GM21723 (cell line): Measurements from ENCODE around the gene PLK3.
"Not testable (repeated sequence)": the region's sequence is repeated elsewhere in the genome, so short reads cannot be mapped to it uniquely, and the experiment has no call there.

Source experiments
- ATAC-seq: cut with Tn5 transposase; IDR thresholded peaks from one replicate; pipeline ENCODE4 v1.9.1; 2021; ENCODE audit warnings: mild to moderate bottlenecking, moderate library complexity; ENCODE audit not compliant: unreplicated experiment

PLK3 gene

DNA sequence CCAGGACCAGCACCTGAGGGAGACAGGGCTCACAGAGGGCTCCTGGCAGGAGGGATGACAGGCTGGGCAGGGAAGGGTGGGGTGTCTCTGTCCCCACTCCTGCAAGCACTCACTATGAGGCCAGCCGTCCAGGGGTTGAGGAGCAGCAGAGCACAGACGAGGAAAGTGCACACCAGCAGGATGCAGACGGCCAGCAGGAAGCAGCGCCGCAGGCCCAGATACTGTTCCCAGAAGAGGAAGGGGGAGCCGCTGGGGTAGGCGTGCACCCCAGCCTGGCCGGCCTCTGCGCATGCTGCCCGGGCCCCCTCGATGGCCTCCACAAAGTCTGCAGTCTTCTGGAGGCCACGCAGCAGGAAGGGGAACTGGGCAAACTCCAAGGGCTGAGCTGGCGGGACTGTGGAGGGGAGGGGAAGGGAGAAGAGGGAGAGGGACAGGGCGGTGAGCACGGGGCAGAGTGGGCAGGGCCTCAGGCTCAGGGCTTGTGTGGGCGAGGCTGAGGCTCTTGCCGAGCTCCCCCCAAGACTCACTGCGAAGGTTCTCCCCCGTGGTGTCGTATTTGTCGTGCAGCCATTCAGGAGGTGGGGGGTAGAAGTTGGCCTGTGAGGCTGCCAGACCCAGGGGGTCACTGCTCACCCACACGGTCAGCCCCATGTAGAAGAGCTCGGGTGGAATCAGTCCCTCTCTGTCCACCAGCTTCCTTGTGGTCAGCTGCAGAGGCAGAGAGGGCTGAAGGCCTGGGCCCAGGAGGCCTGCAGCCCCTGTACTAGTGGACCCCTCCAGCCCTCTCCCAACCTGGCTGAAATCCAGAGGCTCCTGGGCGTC is 26.4 kb downstream of the PLK3 start:
- no peak for ATAC-seq

GRCh38 chr1:44827197-44828002 is 27.2 kb downstream of the PLK3 start:
- no peak for ATAC-seq

- no peak for ATAC-seq
Observed at GRCh38 chr1:44828003-44828651, 27.9 kb downstream of the PLK3 start.

DNA sequence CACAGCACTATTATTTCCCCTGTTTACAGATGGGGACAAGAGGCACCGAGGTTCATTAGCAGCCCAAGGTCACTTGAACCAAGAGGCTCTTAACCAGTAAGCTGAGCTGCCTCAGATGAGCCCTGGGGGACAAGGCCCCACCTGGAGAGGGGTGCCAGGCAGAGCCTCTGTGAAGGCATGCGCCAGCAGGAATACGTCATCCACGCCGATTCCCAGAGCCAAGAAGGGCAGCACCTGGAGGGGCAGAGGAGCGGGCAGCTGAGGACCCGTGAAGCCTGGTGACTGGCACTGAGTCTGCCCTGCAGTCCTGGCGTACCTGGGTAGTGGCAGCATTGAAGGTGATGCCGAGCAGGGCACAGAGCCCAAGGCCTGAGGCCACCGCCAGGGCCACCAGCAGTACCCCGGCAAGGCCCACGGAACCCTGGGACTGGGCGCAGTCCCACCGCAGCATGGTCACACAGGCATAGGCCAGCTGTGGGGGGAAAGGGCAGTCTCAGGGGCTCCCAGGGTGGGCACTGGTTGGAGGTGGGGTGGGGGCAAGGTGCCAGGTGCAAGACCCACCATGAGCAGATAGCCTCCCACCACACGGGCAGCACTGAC is 28.8 kb downstream of the PLK3 start:
- no peak for ATAC-seq

GRCh38 chr1:44829506-44830384 is 29.6 kb downstream of the PLK3 start:
- ATAC-seq = no peak

- no peak for ATAC-seq
Observed at GRCh38 chr1:44830900-44831304, 30.7 kb downstream of the PLK3 start.

DNA sequence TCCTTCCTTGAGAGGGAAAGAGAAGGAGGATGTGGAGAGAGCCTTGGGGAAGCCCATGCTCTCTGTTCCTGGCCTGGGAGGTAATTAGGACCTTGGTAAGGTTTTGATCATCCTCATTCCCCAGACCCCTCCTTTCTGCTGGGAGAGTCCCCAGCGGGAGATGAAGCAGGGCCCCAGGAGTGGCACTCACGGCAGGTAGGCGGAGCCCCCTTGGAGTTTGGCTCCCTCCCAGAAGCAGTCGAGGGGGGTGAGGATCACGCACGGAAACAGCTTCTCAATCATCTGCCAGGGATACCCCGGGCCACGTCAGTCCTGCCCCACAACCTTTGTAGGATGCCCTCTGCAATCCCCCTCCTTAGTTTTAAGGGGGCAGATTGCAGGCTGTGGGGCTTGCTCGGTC is 31.3 kb downstream of the PLK3 start:
- no peak for ATAC-seq

GRCh38 chr1:44832056-44832705 is 32.0 kb downstream of the PLK3 start:
- no peak for ATAC-seq

DNA sequence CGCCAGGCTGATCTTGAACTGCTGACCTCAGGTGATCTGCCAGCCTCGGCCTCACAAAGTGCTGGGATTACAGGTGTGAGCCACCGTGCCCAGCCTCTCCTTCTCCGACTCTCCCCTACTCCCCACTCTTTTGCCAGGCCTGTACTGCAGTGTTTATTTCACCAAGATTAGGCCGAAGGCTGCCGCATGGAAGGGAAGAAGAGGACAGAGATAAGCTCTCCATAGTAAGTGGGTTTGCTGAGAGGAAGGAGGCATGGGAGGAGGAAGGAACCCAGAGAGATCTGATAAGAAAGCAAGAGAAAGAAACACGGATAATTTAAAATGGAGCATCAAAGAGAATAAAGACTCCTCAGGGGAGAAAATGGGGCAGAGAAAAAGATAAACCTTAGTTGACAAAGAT is 34.2 kb downstream of the PLK3 start:
- no peak for ATAC-seq

GRCh38 chr1:44835738-44836675 is 35.8 kb downstream of the PLK3 start:
- peak; percentile 82 for ATAC-seq

- ATAC-seq = not testable (repeated sequence)
Observed at GRCh38 chr1:44838294-44838693, 38.1 kb downstream of the PLK3 start.

DNA sequence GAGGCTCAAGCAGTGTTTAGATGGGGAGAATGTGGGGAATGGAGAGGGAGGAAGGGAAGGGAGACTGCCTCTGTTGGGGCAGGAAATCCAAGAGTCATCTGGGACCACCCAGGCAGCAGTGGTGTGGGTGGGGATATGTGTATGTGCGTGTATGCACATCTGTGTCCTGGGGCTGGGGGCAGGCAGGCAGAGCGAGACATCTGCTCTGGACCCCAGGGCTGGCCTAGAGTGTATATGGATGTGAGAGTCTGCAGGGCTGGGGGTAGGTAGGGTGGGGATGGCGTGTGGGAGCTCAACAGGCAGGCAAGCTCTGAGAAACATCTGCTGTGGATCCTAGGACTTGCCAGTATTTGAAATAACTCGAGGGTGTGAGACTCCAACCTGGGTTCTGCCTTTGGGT is 39.4 kb downstream of the PLK3 start:
- ATAC-seq = no peak

- no peak for ATAC-seq
Observed at GRCh38 chr1:44842486-44842861, 42.3 kb downstream of the PLK3 start.

DNA sequence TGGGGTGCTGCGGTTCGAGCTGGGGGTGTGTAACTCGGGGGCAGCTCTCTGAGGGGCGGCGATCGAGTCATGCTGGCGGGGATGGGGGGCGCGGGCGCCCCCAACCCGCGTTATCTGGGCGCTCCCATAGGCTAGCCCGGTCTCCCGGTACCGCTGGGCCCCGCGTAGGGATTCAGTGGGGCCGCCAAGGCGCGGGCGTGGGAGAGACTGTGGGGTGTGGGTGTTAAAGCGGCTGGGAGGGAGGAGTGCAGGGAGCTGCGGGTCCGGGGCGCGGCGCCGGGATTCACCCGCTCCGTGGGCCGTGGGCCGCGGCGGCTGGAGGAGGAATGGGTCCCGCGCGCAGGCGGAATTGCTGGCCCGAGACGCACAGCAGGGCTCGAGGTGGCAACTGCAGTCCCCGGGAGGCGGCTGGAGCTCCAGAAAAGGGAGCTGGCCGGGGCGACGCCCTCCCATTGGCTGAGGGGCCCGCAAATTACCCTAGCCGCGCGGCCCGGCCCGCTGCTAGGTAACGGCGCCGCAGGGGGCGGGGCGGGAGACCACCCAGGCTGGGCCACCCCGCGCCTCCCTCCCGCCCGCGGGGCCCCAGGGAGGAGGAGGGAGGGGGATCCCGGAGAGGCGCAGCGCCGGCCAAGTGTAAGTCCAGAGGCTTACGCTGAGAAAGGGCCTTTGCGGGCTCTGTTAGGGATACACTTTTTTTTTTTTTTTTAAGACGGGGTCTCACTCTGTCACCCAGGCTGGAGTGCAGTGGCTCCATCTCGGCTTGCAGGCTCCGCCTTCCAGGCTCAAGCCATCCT is 42.9 kb downstream of the PLK3 start, which contains the start of gene PTCH2:
Gene PTCH2, minus strand, starts transcription at position 392 of the 794 bp plus-strand sequence. Its CDS starts 321 bp downstream, at position 71.
- no peak for ATAC-seq

GRCh38 chr1:44846985-44847384 is 46.8 kb downstream of the PLK3 start:
- no peak for ATAC-seq

DNA sequence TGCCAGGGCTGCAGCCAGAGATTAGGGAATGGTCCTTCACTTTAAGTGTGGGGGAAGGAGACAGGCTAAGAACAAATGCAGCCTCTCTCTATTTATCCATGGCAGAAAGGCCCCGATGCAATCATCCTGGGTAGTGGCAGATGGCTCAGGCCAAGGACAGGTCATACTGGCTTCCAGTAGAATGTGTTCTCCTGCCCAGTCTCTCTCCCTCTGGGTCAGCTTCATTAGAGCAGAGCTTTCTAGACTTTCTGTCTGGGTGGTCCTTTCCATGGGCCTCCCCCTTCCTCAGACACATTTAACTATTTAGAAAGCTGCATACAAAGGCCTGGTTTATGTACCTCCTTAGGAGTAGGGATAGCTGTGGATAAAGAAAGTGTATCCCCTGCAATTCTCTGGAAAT is 47.7 kb downstream of the PLK3 start:
- no peak for ATAC-seq

- ATAC-seq = no peak
Observed at GRCh38 chr1:44848456-44849181, 48.4 kb downstream of the PLK3 start.
